ENCODE measurements around the gene CCR9. TPM values are rescaled to one million over a fixed set of nuclear protein-coding genes. Genes with fewer than 3 reads are reported as not detected.
A peak's percentile ranks its signal among the peaks of the same experiment; 100 is the strongest.

Gene CCR9
- polyA plus RNA-seq, 4 donors, result 0.22 to 2.7 (median 1.0) TPM

GRCh38 chr3:45917146-45917898 is 31.0 kb downstream of the CCR9 start:
- H3K27me3 ChIP-seq (ENCODE audit: control insufficient read depth in 3 of 3, insufficient read depth in 3 of 3, low read length in 3 of 3), result no peaks in the 10 kb centered on the region
- H3K4me3 ChIP-seq (ENCODE audit: low read depth in 1 of 3, low read length in 3 of 3), result no peak overlapping the region
- no peak overlapping the region for H3K27ac ChIP-seq (ENCODE audit: low read depth in 1 of 3, low read length in 2 of 3)
- FAIRE-seq, result no peak
- H3K36me3 ChIP-seq (ENCODE audit: control insufficient read depth in 3 of 3, insufficient read depth in 2 of 3, low read depth in 1 of 3, low read length in 3 of 3), result peaks cover 0 to 39% (median 3%) of the 10 kb centered on the region in 3 donors
- peaks cover 0 to 3% (median 0%) of the 10 kb centered on the region in 3 donors for H3K4me1 ChIP-seq (ENCODE audit: control insufficient read depth in 3 of 3, insufficient read depth in 2 of 3, low read depth in 1 of 3, low read length in 2 of 3)
- 78 to 83% (median 83%) methylated on average over 6 of the region's 6 CpGs for WGBS, 3 donors
- H3K9me3 ChIP-seq (ENCODE audit: control insufficient read depth in 2 of 2, insufficient read depth in 1 of 2, low read depth in 1 of 2, low read length in 1 of 2), result no peaks in the 10 kb centered on the region
- no peak for DNase-seq

DNA sequence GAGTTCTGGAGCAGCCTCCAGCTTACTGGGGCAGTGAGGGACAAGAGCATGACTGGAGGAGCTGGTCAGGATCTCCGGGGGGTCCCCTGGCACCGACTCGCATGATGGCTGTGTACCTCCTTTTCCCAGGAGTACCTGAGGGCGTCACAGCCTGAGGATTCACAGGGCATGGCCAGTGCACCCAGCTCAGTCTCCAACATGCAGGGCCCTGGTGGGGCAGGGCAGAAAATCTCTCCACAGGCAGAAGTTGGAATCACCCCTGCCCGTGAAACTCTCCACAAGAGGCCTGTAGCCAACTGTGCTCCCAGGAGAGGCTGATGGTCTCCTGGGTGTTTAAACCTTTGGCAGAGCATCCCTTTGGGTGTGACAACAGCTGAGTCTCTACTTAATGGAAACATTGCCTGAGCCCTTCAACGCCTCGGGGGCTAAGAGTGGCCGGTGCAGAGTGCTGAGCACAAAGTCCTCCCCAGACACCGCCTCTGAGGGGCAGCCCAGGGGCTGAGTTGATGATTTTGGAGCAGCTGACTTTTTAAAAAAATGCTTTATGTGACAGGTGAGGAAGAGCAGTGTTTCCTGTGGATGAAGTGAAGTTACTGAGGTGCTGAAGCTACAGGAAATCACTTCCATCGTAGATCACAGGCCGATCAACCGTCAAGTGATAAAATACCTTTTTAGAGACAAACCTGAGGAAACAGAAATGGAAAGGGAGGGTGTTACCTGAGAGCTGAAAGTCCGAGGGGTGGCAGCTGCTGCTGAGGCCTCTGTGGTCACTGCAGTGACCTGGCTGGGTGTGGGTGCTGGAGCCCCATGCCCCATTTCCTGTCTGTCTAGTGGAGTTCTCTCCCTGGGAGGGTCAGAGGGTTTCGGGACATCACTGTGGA is 35.1 kb downstream of the CCR9 start:
- WGBS, 3 donors, result 81 to 89% (median 87%) methylated on average over 14 of the region's 14 CpGs
- no peaks in the 10 kb centered on the region for H3K4me1 ChIP-seq (ENCODE audit: control insufficient read depth in 3 of 3, insufficient read depth in 2 of 3, low read depth in 1 of 3, low read length in 2 of 3)
- no peaks in the 10 kb centered on the region for H3K9me3 ChIP-seq (ENCODE audit: control insufficient read depth in 2 of 2, insufficient read depth in 1 of 2, low read depth in 1 of 2, low read length in 1 of 2)
- H3K27ac ChIP-seq (ENCODE audit: low read depth in 1 of 3, low read length in 2 of 3), result peak overlapping the region in 1 of 3 donors; percentile 23
- no peak for DNase-seq
- no peak overlapping the region for H3K4me3 ChIP-seq (ENCODE audit: low read depth in 1 of 3, low read length in 3 of 3)
- FAIRE-seq, result no peak
- H3K36me3 ChIP-seq (ENCODE audit: control insufficient read depth in 3 of 3, insufficient read depth in 2 of 3, low read depth in 1 of 3, low read length in 3 of 3), result peaks cover 3 to 69% (median 7%) of the 10 kb centered on the region in 3 donors
- H3K27me3 ChIP-seq (ENCODE audit: control insufficient read depth in 3 of 3, insufficient read depth in 3 of 3, low read length in 3 of 3), result no peaks in the 10 kb centered on the region

- 87 to 92% (median 90%) methylated on average over 3 of the region's 3 CpGs for WGBS, 3 donors
- no peak overlapping the region for H3K4me3 ChIP-seq (ENCODE audit: low read depth in 1 of 3, low read length in 3 of 3)
- no peak for DNase-seq
- peak overlapping the region in 1 of 3 donors; percentile 23 for H3K27ac ChIP-seq (ENCODE audit: low read depth in 1 of 3, low read length in 2 of 3)
- FAIRE-seq, result no peak
- H3K27me3 ChIP-seq (ENCODE audit: control insufficient read depth in 3 of 3, insufficient read depth in 3 of 3, low read length in 3 of 3), result no peaks in the 10 kb centered on the region
- H3K9me3 ChIP-seq (ENCODE audit: control insufficient read depth in 2 of 2, insufficient read depth in 1 of 2, low read depth in 1 of 2, low read length in 1 of 2), result no peaks in the 10 kb centered on the region
- H3K4me1 ChIP-seq (ENCODE audit: control insufficient read depth in 3 of 3, insufficient read depth in 2 of 3, low read depth in 1 of 3, low read length in 2 of 3), result no peaks in the 10 kb centered on the region
- peaks cover 3 to 64% (median 7%) of the 10 kb centered on the region in 3 donors for H3K36me3 ChIP-seq (ENCODE audit: control insufficient read depth in 3 of 3, insufficient read depth in 2 of 3, low read depth in 1 of 3, low read length in 3 of 3)
Measured at GRCh38 chr3:45922039-45922326, 35.6 kb downstream of the CCR9 start.

DNA sequence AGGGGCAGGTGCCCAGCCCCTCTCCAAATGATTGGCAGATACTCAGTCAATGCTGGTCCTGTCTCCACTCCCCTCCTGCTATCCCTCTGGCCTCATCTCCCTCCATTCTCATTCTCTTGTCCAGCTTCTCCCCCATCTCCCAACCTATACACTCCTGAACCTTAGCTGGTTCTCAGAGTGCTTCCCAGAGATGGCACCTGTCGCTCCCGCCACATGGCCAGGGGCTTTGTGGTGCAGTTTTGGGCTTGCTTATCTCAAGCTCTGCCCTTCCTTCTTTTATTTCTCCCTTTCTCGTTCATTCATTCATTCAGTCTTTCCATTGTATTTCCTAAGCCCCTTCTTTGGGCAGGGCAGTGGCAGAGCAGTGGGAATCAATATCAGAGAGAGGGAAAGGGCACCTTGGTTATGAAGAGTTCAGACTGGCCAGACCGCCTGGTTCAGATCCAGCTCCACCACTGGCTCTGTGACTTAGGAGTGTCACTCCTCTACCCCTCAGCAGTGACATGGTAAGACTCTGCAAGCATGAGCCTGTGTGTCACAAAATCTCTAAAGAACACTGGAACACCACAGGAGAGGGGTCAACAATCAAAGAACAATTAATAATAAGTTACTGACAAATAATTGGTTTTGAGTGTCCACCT is 36.7 kb downstream of the CCR9 start:
- peaks cover 5 to 67% (median 7%) of the 10 kb centered on the region in 3 donors for H3K36me3 ChIP-seq (ENCODE audit: control insufficient read depth in 3 of 3, insufficient read depth in 2 of 3, low read depth in 1 of 3, low read length in 3 of 3)
- no peak overlapping the region for H3K4me3 ChIP-seq (ENCODE audit: low read depth in 1 of 3, low read length in 3 of 3)
- DNase-seq (no peak), FAIRE-seq (no peak)
- WGBS, 3 donors, result 95 to 97% (median 97%) methylated on average over 4 of the region's 4 CpGs
- H3K27ac ChIP-seq (ENCODE audit: low read depth in 1 of 3, low read length in 2 of 3), result no peak overlapping the region
- H3K9me3 ChIP-seq (ENCODE audit: control insufficient read depth in 2 of 2, insufficient read depth in 1 of 2, low read depth in 1 of 2, low read length in 1 of 2), result no peaks in the 10 kb centered on the region
- no peaks in the 10 kb centered on the region for H3K27me3 ChIP-seq (ENCODE audit: control insufficient read depth in 3 of 3, insufficient read depth in 3 of 3, low read length in 3 of 3)
- no peaks in the 10 kb centered on the region for H3K4me1 ChIP-seq (ENCODE audit: control insufficient read depth in 3 of 3, insufficient read depth in 2 of 3, low read depth in 1 of 3, low read length in 2 of 3)

- Histone ChIP-seq H3K27me3 (ENCODE audit: control insufficient read depth in 3 of 3, insufficient read depth in 3 of 3, low read length in 3 of 3) (no peaks in the 10 kb centered on the region), H3K27ac (ENCODE audit: low read depth in 1 of 3, low read length in 2 of 3) (no peak overlapping the region), H3K9me3 (ENCODE audit: control insufficient read depth in 2 of 2, insufficient read depth in 1 of 2, low read depth in 1 of 2, low read length in 1 of 2) (no peaks in the 10 kb centered on the region), H3K4me3 (ENCODE audit: low read depth in 1 of 3, low read length in 3 of 3) (no peak overlapping the region), H3K4me1 (ENCODE audit: control insufficient read depth in 3 of 3, insufficient read depth in 2 of 3, low read depth in 1 of 3, low read length in 2 of 3) (no peaks in the 10 kb centered on the region), H3K36me3 (ENCODE audit: control insufficient read depth in 3 of 3, insufficient read depth in 2 of 3, low read depth in 1 of 3, low read length in 3 of 3) (peaks cover 5 to 71% (median 7%) of the 10 kb centered on the region in 3 donors)
- FAIRE-seq (no peak), DNase-seq (no peak)
- WGBS, 3 donors, result 54 to 80% (median 70%) methylated on average over 3 of the region's 3 CpGs
Measured at GRCh38 chr3:45923755-45924154, 37.4 kb downstream of the CCR9 start.

DNA sequence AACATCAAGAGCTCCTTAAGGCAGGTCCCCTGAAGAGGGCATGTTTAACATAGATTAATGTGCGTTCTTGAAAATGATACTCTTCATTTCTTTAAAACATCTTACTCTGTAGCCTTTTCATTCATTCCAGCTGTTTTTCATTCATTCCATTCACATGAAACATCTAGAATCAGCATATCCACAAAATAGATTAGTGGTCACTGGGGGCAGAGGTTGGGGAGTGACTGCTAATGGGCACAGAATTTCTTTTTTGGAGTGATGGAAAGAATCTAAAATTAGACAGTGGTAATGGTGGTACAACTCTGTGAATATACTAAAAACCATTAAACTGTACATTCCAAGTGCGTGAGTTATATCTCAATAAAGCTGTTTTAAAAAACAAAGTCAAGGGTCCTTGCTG is 41.5 kb downstream of the CCR9 start:
- no peak overlapping the region for H3K27ac ChIP-seq (ENCODE audit: low read depth in 1 of 3, low read length in 2 of 3)
- DNase-seq, result no peak
- no peak for FAIRE-seq
- WGBS, 3 donors, result 98 to 100% (median 98%) methylated on average over 2 of the region's 2 CpGs
- H3K27me3 ChIP-seq (ENCODE audit: control insufficient read depth in 3 of 3, insufficient read depth in 3 of 3, low read length in 3 of 3), result no peaks in the 10 kb centered on the region
- H3K4me3 ChIP-seq (ENCODE audit: low read depth in 1 of 3, low read length in 3 of 3), result no peak overlapping the region
- peaks cover 17 to 72% (median 20%) of the 10 kb centered on the region in 3 donors for H3K36me3 ChIP-seq (ENCODE audit: control insufficient read depth in 3 of 3, insufficient read depth in 2 of 3, low read depth in 1 of 3, low read length in 3 of 3)
- H3K9me3 ChIP-seq (ENCODE audit: control insufficient read depth in 2 of 2, insufficient read depth in 1 of 2, low read depth in 1 of 2, low read length in 1 of 2), result no peaks in the 10 kb centered on the region
- no peaks in the 10 kb centered on the region for H3K4me1 ChIP-seq (ENCODE audit: control insufficient read depth in 3 of 3, insufficient read depth in 2 of 3, low read depth in 1 of 3, low read length in 2 of 3)

- no peaks in the 10 kb centered on the region for H3K27me3 ChIP-seq (ENCODE audit: control insufficient read depth in 3 of 3, insufficient read depth in 3 of 3, low read length in 3 of 3)
- H3K9me3 ChIP-seq (ENCODE audit: control insufficient read depth in 2 of 2, insufficient read depth in 1 of 2, low read depth in 1 of 2, low read length in 1 of 2), result no peaks in the 10 kb centered on the region
- no peaks in the 10 kb centered on the region for H3K4me1 ChIP-seq (ENCODE audit: control insufficient read depth in 3 of 3, insufficient read depth in 2 of 3, low read depth in 1 of 3, low read length in 2 of 3)
- peak; percentile 51 to 54 for DNase-seq
- H3K4me3 ChIP-seq (ENCODE audit: low read depth in 1 of 3, low read length in 3 of 3), result no peak overlapping the region
- no peak overlapping the region for H3K27ac ChIP-seq (ENCODE audit: low read depth in 1 of 3, low read length in 2 of 3)
- 70 to 75% (median 71%) methylated on average over 9 of the region's 9 CpGs for WGBS, 3 donors
- peaks cover 17 to 59% (median 17%) of the 10 kb centered on the region in 3 donors for H3K36me3 ChIP-seq (ENCODE audit: control insufficient read depth in 3 of 3, insufficient read depth in 2 of 3, low read depth in 1 of 3, low read length in 3 of 3)
- FAIRE-seq, result no peak
Measured at GRCh38 chr3:45929042-45929679, 42.8 kb downstream of the CCR9 start.

DNA sequence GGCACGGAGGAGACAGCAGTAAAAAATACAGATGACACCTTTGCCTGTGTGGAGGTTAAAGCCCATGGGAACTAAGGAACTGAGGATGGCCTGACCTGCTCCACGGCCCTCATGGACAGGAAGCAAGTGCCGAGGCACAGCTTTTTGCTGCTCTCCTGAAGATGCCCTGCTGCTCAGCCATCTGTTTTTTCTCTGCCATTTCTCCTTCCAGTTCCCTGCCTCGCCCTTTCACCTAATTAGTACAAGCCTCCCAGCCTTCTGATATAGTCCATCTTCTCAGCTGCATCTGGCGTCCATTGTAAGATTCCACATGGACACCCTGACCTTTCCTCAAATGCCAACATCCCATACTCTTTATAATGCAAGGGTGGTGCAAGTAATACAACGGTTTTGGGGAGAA is 45.2 kb downstream of the CCR9 start:
- Histone ChIP-seq H3K36me3 (ENCODE audit: control insufficient read depth in 3 of 3, insufficient read depth in 2 of 3, low read depth in 1 of 3, low read length in 3 of 3) (peaks cover 17 to 60% (median 26%) of the 10 kb centered on the region in 3 donors), H3K4me3 (ENCODE audit: low read depth in 1 of 3, low read length in 3 of 3) (no peak overlapping the region), H3K27me3 (ENCODE audit: control insufficient read depth in 3 of 3, insufficient read depth in 3 of 3, low read length in 3 of 3) (no peaks in the 10 kb centered on the region), H3K9me3 (ENCODE audit: control insufficient read depth in 2 of 2, insufficient read depth in 1 of 2, low read depth in 1 of 2, low read length in 1 of 2) (no peaks in the 10 kb centered on the region), H3K4me1 (ENCODE audit: control insufficient read depth in 3 of 3, insufficient read depth in 2 of 3, low read depth in 1 of 3, low read length in 2 of 3) (no peaks in the 10 kb centered on the region), H3K27ac (ENCODE audit: low read depth in 1 of 3, low read length in 2 of 3) (no peak overlapping the region)
- 89 to 91% (median 90%) methylated on average over 6 of the region's 6 CpGs for WGBS, 3 donors
- DNase-seq, result no peak
- FAIRE-seq, result no peak

All from small intestine (tissue), 7 donors.